K562 (cell line): ENCODE measurements around the gene YPEL3. TPM values are rescaled to one million over a fixed set of nuclear protein-coding genes. Genes with fewer than 3 reads are reported as not detected.

Source experiments
- DNMT1 ChIP-seq: fragments of 450-650 bp; IDR thresholded peaks from 2 replicates; pipeline ENCODE4 v1.6.1; 2016; ENCODE audit warnings: antibody characterized with exemption, mild to moderate bottlenecking
- GTF2A2 ChIP-seq: IDR thresholded peaks from 2 replicates; pipeline ENCODE4 v1.6.1; 2016; ENCODE audit warnings: mild to moderate bottlenecking, missing genetic modification characterization, missing compliant biosample characterization
- GTF2E2 ChIP-seq: fragments of 200-800 bp; sonication (Bioruptor generic); IDR thresholded peaks from 2 replicates; pipeline ENCODE4 v1.6.1; 2016; ENCODE audit warnings: missing genetic modification characterization, missing compliant biosample characterization
- KAT2B ChIP-seq: IDR thresholded peaks from one replicate; pipeline ENCODE4 v1.6.1; 2012; ENCODE audit warnings: low read depth, mild to moderate bottlenecking, control low read depth, inconsistent platforms, low read length, moderate library complexity
- MEIS2 ChIP-seq: fragments of 450-650 bp; IDR thresholded peaks from 2 replicates; pipeline ENCODE4 v1.6.1; 2014; ENCODE audit warnings: mild to moderate bottlenecking; ENCODE audit not compliant: partially characterized antibody
- PCBP2 ChIP-seq: fragments of 200-400 bp; formaldehyde crosslinking; IDR thresholded peaks from 2 replicates; pipeline ENCODE4 v1.6.1; 2018; ENCODE audit warnings: low read length, low read depth, mild to moderate bottlenecking, moderate library complexity; ENCODE audit not compliant: poor library complexity, severe bottlenecking
- POLR3G ChIP-seq: IDR thresholded peaks from 2 replicates; pipeline ENCODE4 v1.6.1; 2011; ENCODE audit not compliant: insufficient read length, insufficient replicate concordance; ENCODE audit errors: extremely low read depth
- RNF2 ChIP-seq: sonication (generic); IDR thresholded peaks from 2 replicates; pipeline ENCODE4 v1.6.1; 2016
- SRF ChIP-seq, 2 experiments: fragments of 250-450, 450-650 bp in 1 of 2; sonication (Bioruptor Pico) in 1 of 2; sonication (generic) in 1 of 2; formaldehyde crosslinking; IDR thresholded peaks; 2 replicates each; pipeline versions ENCODE4 v1.5.0 to v1.5.1; 2020 to 2022; ENCODE audit warnings: mild to moderate bottlenecking in 1 of 2, missing genetic modification reagents in 1 of 2
- XRCC5 ChIP-seq: fragments of 200-400 bp; formaldehyde crosslinking; IDR thresholded peaks from 2 replicates; pipeline ENCODE4 v1.6.1; 2017; ENCODE audit warnings: low read depth, mild to moderate bottlenecking, low read length
- ZBTB40 ChIP-seq, 2 experiments: fragments of 450-650 bp in 1 of 2; sonication (generic) in 1 of 2; formaldehyde crosslinking in 1 of 2; IDR thresholded peaks; 2 replicates each; pipeline versions ENCODE4 v1.7.1 to v1.9.0; 2016 to 2022; ENCODE audit warnings: inconsistent platforms in 1 of 2, mild to moderate bottlenecking in 1 of 2, missing genetic modification reagents in 1 of 2
- ZNF143 ChIP-seq: sonication (generic); formaldehyde crosslinking; IDR thresholded peaks from 2 replicates; pipeline ENCODE4 v1.9.0; 2022; ENCODE audit warnings: mild to moderate bottlenecking, missing genetic modification reagents
- ZNF280A ChIP-seq: fragments of 450-650 bp; IDR thresholded peaks from 2 replicates; pipeline ENCODE4 v1.6.1; 2018; ENCODE audit warnings: mild to moderate bottlenecking, low read depth; ENCODE audit not compliant: partially characterized antibody
- ZNF764 ChIP-seq: fragments of 250-450 bp; sonication (Bioruptor Pico); IDR thresholded peaks from 2 replicates; pipeline ENCODE4 v1.4.0; 2020; ENCODE audit warnings: low read depth, mild to moderate bottlenecking, moderate library complexity
- ZNF778 ChIP-seq: fragments of 450-650 bp; formaldehyde crosslinking; IDR thresholded peaks from 2 replicates; pipeline ENCODE4 v1.4.0; 2020; ENCODE audit warnings: mild to moderate bottlenecking, moderate library complexity
- ZSCAN29 ChIP-seq: fragments of 450-650 bp; IDR thresholded peaks from 2 replicates; pipeline ENCODE4 v1.6.1; 2017
- polyA plus RNA-seq, 8 experiments: library from polyadenylated mRNA; depleted of rRNA in 4 of 8; stranded (reverse) in 5 of 8; unstranded in 3 of 8; fragments of >200 nt; fragmentation: Nextera tagmentation in 2 of 8; fragmentation: Illumina TruSeq in 1 of 8; extraction: Ambion mirVana in 2 of 8; extraction: Trizol in 1 of 8; gene quantifications; 2 replicates each; pipeline versions ENCODE4 v1.2.1 to v1.2.3, GENCODE V29; 2011 to 2014; ENCODE audit warnings: inconsistent platforms in 1 of 8, missing spikeins in 1 of 8
- total RNA-seq, 7 experiments: library from RNA; depleted of rRNA in 6 of 7; stranded (reverse); fragments of >200 nt in 6 of 7; fragmentation: Illumina TruSeq in 2 of 7; extraction: Trizol in 2 of 7; gene quantifications; 2 replicates each; pipeline versions ENCODE4 v1.2.1 to v1.2.3, GENCODE V29; 2011 to 2021; ENCODE audit warnings: low replicate concordance in 1 of 7

Gene YPEL3
- total and polyA plus RNA-seq, 9 of the 15 experiments (the other 6 are each of a cell fraction or from before 2014, with no cell fraction given), result 0.41 to 15.0 (median 2.9) TPM

GRCh38 chr16:30060836-30061554, 35.0 kb downstream of the YPEL3 start (continued):
- TF ChIP-seq ZNF280A (no peak), XRCC5 (no peak), ZNF143 (CRISPR knock-in tag) (no peak), GTF2A2 (tag) (no peak), ZSCAN29 (no peak), MEIS2 (peak; percentile 2), DNMT1 (no peak), ZNF778 (CRISPR knock-in tag) (no peak), ZBTB40 (IDR thresholded peaks at IDR 0.05) (no peak), ZBTB40 (CRISPR knock-in tag; IDR thresholded peaks at IDR 0.05) (no peak), PCBP2 (no peak), KAT2B (no peak), RNF2 (no peak), SRF (CRISPR knock-in tag; IDR thresholded peaks at IDR 0.05) (no peak), ZNF764 (no peak), POLR3G (no peak), GTF2E2 (no peak)
